K562 (cell line): ENCODE measurements around the gene COA7. TPM values are rescaled to one million over a fixed set of nuclear protein-coding genes. Genes with fewer than 3 reads are reported as not detected.

Experiments used
- ARID3B ChIP-seq: fragments of 250-450 bp; sonication (Bioruptor Pico); IDR thresholded peaks from 2 replicates; pipeline ENCODE4 v1.4.0; 2020; ENCODE audit warnings: borderline replicate concordance
- DIDO1 ChIP-seq: fragments of 450-650 bp; IDR thresholded peaks from 2 replicates; pipeline ENCODE4 v1.6.1; 2016; ENCODE audit warnings: low read depth, missing biosample characterization, missing genetic modification characterization
- HMG20A ChIP-seq: fragments of 450-650 bp; formaldehyde crosslinking; conservative IDR thresholded peaks from 2 replicates; pipeline ENCODE4 v1.4.0; 2020; ENCODE audit warnings: mild to moderate bottlenecking, mixed read lengths
- LARP7 ChIP-seq: fragments of 450-650 bp; IDR thresholded peaks from 2 replicates; pipeline ENCODE4 v1.6.1; 2016
- NFXL1 ChIP-seq: fragments of 450-650 bp; formaldehyde crosslinking; IDR thresholded peaks from 2 replicates; pipeline ENCODE4 v1.4.0; 2021; ENCODE audit warnings: mild to moderate bottlenecking
- NUFIP1 ChIP-seq: fragments of 450-650 bp; IDR thresholded peaks from 2 replicates; pipeline ENCODE4 v1.6.1; 2018; ENCODE audit not compliant: partially characterized antibody
- SRSF3 ChIP-seq: fragments of 200-400 bp; formaldehyde crosslinking; IDR thresholded peaks from 2 replicates; pipeline ENCODE4 v1.6.1; 2016; ENCODE audit warnings: mild to moderate bottlenecking, low read length, moderate library complexity; ENCODE audit not compliant: insufficient read depth
- TEAD1 ChIP-seq, 2 experiments: fragments of 450-650 bp in 1 of 2; sonication (generic) in 1 of 2; formaldehyde crosslinking; IDR thresholded peaks; 2 replicates each; pipeline versions ENCODE4 v1.4.0 to v1.8.0; 2020 to 2022; ENCODE audit warnings: mild to moderate bottlenecking in 2 of 2, missing genetic modification reagents in 1 of 2
- ZBTB5 ChIP-seq: fragments of 450-650 bp; IDR thresholded peaks from 2 replicates; pipeline ENCODE4 v1.6.1; 2017; ENCODE audit warnings: antibody characterized with exemption
- ZNF184 ChIP-seq: sonication (generic); formaldehyde crosslinking; IDR thresholded peaks from 2 replicates; pipeline ENCODE4 v1.5.0; 2020; ENCODE audit warnings: missing genetic modification reagents
- ZNF263 ChIP-seq: sonication (generic); formaldehyde crosslinking; IDR thresholded peaks from 2 replicates; pipeline ENCODE4 v1.8.0; 2022; ENCODE audit warnings: mild to moderate bottlenecking, missing genetic modification reagents, borderline replicate concordance
- ZNF318 ChIP-seq, 2 experiments: fragments of 450-650 bp; IDR thresholded peaks; 2 replicates each; pipeline ENCODE4 v1.6.1; 2016; ENCODE audit warnings: mild to moderate bottlenecking in 2 of 2, borderline replicate concordance in 1 of 2, low read depth in 1 of 2, moderate library complexity in 1 of 2
- ZSCAN29 ChIP-seq: fragments of 450-650 bp; IDR thresholded peaks from 2 replicates; pipeline ENCODE4 v1.6.1; 2017
- polyA plus RNA-seq, 8 experiments: library from polyadenylated mRNA; depleted of rRNA in 4 of 8; stranded (reverse) in 5 of 8; unstranded in 3 of 8; fragments of >200 nt; fragmentation: Nextera tagmentation in 2 of 8; fragmentation: Illumina TruSeq in 1 of 8; extraction: Ambion mirVana in 2 of 8; extraction: Trizol in 1 of 8; gene quantifications; 2 replicates each; pipeline versions ENCODE4 v1.2.1 to v1.2.3, GENCODE V29; 2011 to 2014; ENCODE audit warnings: inconsistent platforms in 1 of 8, missing spikeins in 1 of 8
- total RNA-seq, 7 experiments: library from RNA; depleted of rRNA in 6 of 7; stranded (reverse); fragments of >200 nt in 6 of 7; fragmentation: Illumina TruSeq in 2 of 7; extraction: Trizol in 2 of 7; gene quantifications; 2 replicates each; pipeline versions ENCODE4 v1.2.1 to v1.2.3, GENCODE V29; 2011 to 2021; ENCODE audit warnings: low replicate concordance in 1 of 7
- TF ChIP-seq, protein P1 (sequence below): fragments of 450-650 bp; IDR thresholded peaks from 2 replicates; pipeline ENCODE4 v1.6.1; 2016; ENCODE audit warnings: antibody characterized with exemption

Gene COA7
- total and polyA plus RNA-seq, 9 of the 15 experiments (the other 6 are each of a cell fraction or from before 2014, with no cell fraction given) = 19.4 to 82.8 (median 51.0) TPM

DNA sequence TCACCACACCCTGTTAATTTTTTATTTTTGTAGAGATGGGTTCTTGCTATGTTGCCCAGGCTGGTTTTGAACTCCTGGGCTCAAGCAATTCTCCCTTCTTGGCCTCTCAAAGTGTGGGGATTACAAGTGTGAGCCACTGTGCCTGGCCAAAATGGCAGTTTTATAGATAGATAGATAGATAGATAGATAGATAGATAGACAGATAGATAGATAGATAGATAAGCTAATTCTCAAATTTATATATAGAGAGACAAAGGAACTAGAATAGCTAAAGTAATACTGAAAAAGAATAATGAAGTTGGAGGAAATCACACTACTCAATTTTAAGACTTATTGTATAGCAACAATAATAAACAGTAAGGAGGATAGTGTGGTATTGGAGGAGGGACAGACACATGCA lies 44.1 kb downstream of the COA7 start (continued):
- no peak for TF ChIP-seq ZBTB5
- no peak for TF ChIP-seq SRSF3
- no peak for TF ChIP-seq LARP7
- no peak for TF ChIP-seq ZNF263
- TF ChIP-seq ARID3B (CRISPR knock-in tag) = no peak
- no peak for TF ChIP-seq ZNF318 (IDR thresholded peaks at IDR 0.05; ENCODE audit: borderline replicate concordance in 1 of 2, low read depth in 1 of 2)
- TF ChIP-seq ZNF184 (CRISPR knock-in tag) = no peak
- no peak for TF ChIP-seq TEAD1 (CRISPR knock-in tag; IDR thresholded peaks at IDR 0.05)
- no peak for TF ChIP-seq NUFIP1
- TF ChIP-seq, protein P1, sequence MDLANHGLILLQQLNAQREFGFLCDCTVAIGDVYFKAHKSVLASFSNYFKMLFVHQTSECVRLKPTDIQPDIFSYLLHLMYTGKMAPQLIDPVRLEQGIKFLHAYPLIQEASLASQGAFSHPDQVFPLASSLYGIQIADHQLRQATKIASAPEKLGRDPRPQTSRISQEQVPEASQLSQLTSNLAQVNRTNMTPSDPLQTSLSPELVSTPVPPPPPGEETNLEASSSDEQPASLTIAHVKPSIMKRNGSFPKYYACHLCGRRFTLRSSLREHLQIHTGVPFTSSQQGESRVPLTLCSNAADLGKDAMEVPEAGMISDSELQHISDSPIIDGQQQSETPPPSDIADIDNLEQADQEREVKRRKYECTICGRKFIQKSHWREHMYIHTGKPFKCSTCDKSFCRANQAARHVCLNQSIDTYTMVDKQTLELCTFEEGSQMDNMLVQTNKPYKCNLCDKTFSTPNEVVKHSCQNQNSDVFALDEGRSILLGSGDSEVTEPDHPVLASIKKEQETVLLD = 0 out of 2 replicates have a peak, but pooled peaks have one; percentile 72
- no peak for TF ChIP-seq DIDO1 (tag)
- no peak for TF ChIP-seq NFXL1 (CRISPR knock-in tag)
- TF ChIP-seq HMG20A (CRISPR knock-in tag) = no peak
- TF ChIP-seq ZSCAN29 = no peak
